ENCODE results near the gene RBPMS2.
"Not testable (repeated sequence)": the region's sequence is repeated elsewhere in the genome, so short reads cannot be mapped to it uniquely, and the experiment has no call there.

Gene RBPMS2

DNA sequence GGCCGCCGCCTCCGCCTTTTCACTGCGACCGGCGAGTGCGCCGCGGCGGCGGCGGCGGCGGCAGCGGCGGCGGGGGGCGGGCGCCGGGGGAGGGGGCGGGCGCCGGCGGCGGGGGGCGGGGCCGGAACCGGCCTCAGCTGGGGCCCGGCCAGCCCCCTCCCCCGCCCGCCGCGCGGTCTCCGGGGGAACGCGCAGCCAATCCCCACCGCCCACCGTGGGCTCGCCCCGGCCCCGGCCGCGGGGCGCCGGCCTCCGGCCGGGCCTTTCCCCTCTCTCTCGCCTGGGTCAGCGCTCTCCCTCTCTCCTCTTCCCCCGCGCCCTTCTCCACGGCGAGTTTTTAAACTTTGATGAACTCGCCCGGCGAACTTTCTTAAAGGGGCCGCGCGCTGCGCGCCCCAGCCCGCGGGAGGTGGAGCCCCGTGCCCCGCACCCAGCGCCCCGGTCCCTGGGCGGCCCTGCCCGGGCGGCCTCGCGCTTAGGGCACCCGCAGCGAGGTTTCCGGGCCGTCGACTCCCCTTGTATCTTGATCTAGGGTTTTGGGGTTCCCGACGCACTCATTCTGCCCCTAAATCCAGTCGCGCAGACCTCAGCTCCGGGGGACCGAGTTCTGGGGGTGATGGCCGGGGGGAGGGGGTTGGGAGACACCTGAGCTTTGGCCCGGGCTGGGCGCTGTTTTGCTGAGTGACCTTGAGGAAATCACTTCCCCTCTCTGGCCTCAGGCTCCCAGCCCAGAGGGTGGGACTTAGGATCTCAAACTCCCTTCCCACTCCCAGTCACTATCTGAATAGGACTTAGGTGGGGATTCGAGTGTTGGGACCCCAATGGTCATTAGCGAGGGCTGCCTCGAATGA, at the start of gene RBPMS2:
Gene RBPMS2 (minus strand): TSS at position 39 of the 851 bp plus-strand sequence. CDS start 270 bp downstream, outside the sequence.
- DNase-seq, result no peak

- DNase-seq, result no peak
Observed at GRCh38 chr15:64824929-64825430, 49.6 kb upstream of the RBPMS2 start.

DNA sequence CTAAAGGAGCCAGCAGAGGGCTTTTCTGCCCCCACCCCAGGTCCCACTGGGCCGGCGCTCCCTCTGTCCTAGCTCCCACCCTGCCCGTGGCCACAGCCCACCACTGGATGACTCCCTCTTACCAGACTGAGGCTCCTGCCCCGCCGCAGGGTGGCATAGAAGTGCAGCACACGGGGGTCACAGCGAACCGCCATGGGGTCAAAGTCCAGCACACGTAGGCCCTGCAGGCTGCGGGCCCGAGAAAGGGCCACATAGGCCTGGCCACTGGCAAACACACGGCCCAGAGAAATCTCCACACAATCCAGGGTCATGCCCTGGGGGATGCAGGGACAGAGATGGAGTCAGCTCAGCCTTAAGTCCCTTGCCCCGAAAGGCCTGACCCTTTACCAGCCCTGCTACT, 41.1 kb upstream of the RBPMS2 start:
- no peak for DNase-seq

DNA sequence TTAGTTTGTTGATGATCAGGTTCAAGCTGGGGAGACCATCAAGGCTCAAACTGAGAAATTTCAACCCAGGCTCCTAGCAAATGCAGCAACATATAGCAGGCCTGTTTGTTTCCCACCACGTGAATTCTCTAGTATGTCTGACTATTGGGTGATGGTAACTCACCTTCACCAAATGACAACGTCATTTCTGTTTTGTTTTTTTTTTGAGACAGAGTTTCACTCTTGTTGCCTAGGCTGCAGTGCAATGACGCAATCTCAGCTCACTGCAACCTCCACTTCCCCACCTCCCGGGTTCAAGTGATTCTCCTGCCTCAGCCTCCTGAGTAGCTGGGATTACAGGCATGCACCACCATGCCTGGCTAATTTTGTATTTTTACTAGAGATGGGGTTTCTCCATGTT, 39.6 kb upstream of the RBPMS2 start:
- DNase-seq, result not testable (repeated sequence)

DNA sequence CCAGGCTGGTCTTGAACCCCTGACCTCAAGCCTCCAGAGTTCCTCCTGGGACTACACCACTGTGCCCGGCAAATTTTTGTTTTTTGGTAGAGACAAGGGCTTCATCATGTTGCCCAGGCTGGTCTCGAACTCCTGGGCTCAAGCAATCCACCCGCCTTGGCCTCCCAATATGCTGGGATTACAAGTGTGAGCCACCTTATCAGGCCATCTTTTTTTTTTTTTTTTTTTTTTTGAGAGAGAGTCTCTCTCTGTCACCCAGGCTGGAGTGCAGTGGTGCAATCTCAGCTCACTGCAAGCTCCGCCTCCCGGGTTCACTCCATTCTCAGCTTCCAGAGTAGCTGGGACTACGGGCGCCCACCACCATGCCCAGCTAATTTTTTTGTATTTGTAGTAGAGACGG, 38.9 kb upstream of the RBPMS2 start:
- DNase-seq, result not testable (repeated sequence)

GRCh38 chr15:64813075-64813474, 37.7 kb upstream of the RBPMS2 start:
- DNase-seq, result no peak

DNA sequence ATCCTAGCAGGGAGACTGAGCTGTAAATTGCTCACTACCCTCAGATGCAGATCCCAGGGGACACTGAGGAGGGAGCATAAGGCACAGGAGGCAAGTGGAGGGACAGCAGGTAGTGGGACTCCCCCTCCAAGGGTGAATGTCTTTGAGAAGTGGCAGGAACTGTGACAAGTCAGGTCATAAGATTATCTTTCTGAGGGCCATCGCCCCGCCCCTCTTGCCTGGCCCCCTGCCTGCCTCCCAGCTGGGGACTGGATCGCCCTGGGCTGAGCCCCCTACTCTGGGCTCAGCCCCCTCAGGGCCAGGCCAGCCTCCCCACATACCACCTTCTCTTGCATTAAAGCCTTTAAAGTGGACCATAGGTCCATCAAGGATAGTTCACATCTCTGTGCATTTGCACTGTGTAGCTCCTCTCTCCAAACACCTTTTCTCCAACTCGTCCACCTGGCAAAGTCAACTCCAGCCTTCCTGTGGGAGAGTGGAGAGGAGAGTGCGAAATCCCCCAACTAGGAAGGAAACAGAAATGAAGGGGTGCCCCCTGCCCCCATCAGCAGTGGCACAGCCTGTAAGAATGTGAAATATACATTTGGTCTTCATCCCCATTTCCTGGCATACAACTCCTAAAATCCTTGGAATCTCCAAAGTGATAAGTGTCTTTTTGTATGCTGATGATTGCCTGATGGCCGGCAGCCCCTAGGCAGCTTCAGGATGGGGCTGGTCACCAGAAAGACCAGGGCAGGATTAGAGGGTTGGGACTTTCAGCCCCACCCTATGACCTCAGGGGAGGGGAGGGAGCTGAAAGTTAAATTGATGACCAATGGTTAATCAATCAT, 35.3 kb upstream of the RBPMS2 start:
- no peak for DNase-seq

- DNase-seq, result peak; percentile 17
Observed at GRCh38 chr15:64809649-64810496, 34.5 kb upstream of the RBPMS2 start.

GRCh38 chr15:64808785-64809453, 33.5 kb upstream of the RBPMS2 start:
- DNase-seq, result no peak

DNA sequence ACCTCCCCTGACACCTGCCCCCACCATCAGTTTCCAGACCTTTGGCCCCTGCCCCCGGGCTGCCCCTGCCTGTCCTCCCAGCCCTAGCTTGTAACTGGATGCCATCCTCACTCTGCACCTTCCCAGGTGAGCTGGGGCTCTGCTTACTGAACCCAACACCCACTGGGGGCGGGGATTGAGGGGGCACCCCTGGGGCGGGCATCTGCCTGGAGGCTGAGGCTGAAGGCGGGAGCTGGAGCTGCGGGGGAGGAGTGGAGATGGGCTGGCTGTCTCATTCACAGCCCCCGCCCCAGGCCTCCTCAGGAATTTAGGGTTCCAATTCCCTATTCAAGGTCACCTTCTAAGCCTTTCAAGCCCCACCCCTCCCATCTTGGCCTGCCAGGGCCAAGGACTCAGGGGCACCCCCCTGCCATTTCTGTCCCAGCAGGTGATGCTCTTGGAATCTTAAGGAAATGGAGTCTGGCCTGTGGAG, 32.4 kb upstream of the RBPMS2 start:
- no peak for DNase-seq

GRCh38 chr15:64807051-64807749, 31.8 kb upstream of the RBPMS2 start:
- no peak for DNase-seq

DNA sequence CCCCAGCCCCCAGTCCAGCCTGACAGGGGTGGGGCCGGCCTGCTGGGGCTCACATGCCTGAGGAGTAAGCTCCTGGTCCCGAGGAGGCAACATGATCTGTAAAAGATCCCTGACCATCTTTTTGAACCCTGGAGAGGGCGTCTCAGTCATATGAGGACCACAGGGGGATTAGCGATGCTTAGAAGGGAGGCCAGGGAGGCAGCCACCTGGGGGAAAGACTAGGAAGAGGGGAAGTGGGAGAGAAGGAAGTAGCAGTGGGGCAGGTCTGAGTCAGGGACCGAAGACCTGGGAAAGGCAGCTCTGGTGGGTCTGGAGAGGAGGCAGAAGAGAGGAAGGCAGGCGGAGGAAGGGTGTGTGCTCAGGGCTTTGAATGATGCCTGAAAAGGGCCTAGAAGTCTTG, 31.1 kb upstream of the RBPMS2 start:
- DNase-seq, result no peak

- no peak for DNase-seq
Observed at GRCh38 chr15:64804619-64805018, 29.2 kb upstream of the RBPMS2 start.

- DNase-seq, result no peak
Observed at GRCh38 chr15:64803526-64803925, 28.1 kb upstream of the RBPMS2 start.

GRCh38 chr15:64800476-64800875, 25.1 kb upstream of the RBPMS2 start:
- DNase-seq, result no peak

- not testable (repeated sequence) for DNase-seq
Observed at GRCh38 chr15:64798905-64799304, 23.5 kb upstream of the RBPMS2 start.

GRCh38 chr15:64795921-64796320, 20.5 kb upstream of the RBPMS2 start:
- not testable (repeated sequence) for DNase-seq

GRCh38 chr15:64795299-64795698, 19.9 kb upstream of the RBPMS2 start:
- not testable (repeated sequence) for DNase-seq

DNA sequence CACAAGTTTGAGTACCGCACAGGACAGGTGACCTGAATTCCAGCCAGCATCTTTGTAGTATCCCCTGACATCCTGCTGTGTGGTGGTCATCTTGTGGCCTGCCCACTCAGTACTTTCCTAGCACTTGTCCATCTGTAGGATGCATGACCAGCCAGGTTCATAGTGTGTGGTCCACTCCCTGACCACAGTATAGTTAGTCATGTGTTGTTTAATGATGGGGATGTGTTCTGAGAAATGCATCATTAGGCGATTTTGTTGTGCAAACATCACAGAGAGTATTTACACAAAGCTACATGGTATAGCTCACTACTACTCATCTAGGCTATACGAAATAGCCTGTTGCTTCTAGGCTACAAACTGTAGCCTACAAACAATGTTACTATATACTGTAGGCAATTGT, 16.9 kb upstream of the RBPMS2 start:
- DNase-seq, result no peak

- DNase-seq, result no peak
Observed at GRCh38 chr15:64791401-64791800, 16.0 kb upstream of the RBPMS2 start.

DNA sequence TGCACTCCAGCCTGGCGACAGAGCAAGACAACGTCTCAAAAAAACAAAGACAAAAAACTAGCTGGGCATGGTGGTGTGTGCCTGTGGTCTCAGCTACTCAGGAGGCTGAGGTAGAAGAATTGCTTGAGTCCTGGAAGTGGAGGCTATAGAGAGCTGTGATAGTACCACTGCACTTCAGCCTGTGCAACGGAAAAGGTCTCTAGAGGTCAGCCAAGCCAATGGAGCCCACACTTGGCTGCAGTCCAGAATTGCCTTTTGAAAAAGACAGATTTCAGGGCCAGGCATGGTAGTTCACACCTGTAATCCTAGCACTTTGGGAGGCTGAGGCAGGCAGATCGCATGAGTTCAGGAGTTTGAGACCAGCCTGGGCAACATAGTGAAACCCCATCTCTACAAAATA, 8.4 kb upstream of the RBPMS2 start:
- no peak for DNase-seq

Data from NCI-H187 treated with DMSO at 0.1 percent for 48 hours (cell line).